Measurements from ENCODE around the gene STPG3. TPM values are rescaled to one million over a fixed set of nuclear protein-coding genes. Genes with fewer than 3 reads are reported as not detected.
A peak's percentile ranks its signal among the peaks of the same experiment; 100 is the strongest.

STPG3 gene
- total and polyA plus RNA-seq, 9 of the 15 experiments (the other 6 are each of a cell fraction or from before 2014, with no cell fraction given), result not detected

DNA sequence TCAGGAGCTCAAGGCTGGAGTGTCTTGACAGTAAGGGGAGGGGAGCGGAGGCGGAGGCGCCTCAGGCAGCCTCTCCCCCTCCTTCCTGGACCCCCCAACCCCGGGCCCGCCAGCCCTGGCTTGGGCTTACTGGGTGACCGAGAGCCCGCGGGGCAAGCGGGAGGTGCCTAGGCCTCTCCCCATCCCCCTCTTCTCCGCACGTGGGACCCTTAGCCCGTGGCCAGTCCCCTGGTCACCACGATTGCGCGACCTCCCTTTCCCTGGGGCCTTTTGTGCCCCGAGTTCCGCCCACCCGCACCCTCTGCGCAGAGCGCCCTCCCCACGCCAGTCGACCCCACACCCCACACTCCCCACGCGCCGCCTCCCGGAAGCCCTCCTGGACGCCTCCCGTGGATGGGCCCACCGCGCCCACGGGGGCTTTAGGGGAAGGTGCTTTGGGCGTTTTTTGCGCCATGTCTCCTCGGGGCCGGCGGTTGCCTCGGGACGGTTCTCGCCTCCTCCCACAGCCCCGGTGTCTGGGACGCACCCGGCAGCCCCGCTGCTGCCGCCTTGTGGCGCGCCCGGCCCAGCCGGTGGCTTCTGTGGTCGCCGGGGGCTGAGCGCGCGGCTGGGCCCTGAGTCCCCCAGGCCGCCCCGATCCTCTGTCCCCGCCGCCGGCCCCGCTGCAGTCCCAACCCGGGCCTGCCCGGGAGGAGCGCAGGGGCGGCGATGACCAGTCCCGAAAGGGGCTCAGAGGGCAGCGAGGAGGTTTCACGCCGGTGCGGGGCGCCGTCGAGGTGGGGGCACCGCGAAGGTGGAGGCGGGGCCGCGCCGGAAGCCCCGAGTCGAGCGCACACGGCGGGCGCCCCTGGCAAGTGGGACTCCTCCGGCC is 29.6 kb downstream of the STPG3 start:
- no TSS peak for BruUV-seq (replicated peaks)
- CTCF ChIA-PET (ENCODE audit: low intra/inter-chr PET ratio), result no interaction called here
- H3K4me1 ChIP-seq (replicated peaks in 1 of 2; ENCODE audit: control insufficient read depth in 2 of 2, insufficient read depth in 2 of 2, low read length in 2 of 2), result peaks cover 16 to 62% of the 10 kb centered on the region in 2 experiments

More for the DNA sequence above, 29.6 kb downstream of the STPG3 start:
- WGBS (ENCODE audit: insufficient coverage, low coverage, missing lambda C conversion rate), result over 99% methylated on average over 21 of the region's 85 CpGs
- H3K9ac ChIP-seq (ENCODE audit: insufficient read depth in 1 of 2, low read depth in 2 of 2, low read length in 2 of 2), result peak overlapping the region in 1 of 2 experiments; percentile 58; a peak in 1 of 4 replicates
- in situ Hi-C loops (cut with MboI) (no loop called here), intact Hi-C loops (cut with micrococcal nuclease) (no loop called here)
- ATAC-seq (no peak), FAIRE-seq (no peak), DNase-seq (ENCODE audit: extremely low read depth in 1 of 4, low spot score in 3 of 4) (no peak)
- no peak overlapping the region for H3K4me3 ChIP-seq
- H4K20me1 ChIP-seq (replicated peaks; ENCODE audit: control insufficient read depth, insufficient read depth, low read length), result no peaks in the 10 kb centered on the region
- no peak overlapping the region for H3K27ac ChIP-seq (ENCODE audit: extremely low read depth, low read depth, low read length)
- no peak for TF ChIP-seq SREBF1 (IDR thresholded peaks at IDR 0.05; ENCODE audit: borderline replicate concordance, low read depth, low read length)
- TF ChIP-seq FIP1L1 (IDR thresholded peaks at IDR 0.05; ENCODE audit: low read depth, low read length, poor library complexity, severe bottlenecking), result peak; percentile 25
- peak; percentile 21 for TF ChIP-seq PCBP1 (IDR thresholded peaks at IDR 0.05; ENCODE audit: low read depth, low read length, poor library complexity, severe bottlenecking)
- TF ChIP-seq VEZF1 (CRISPR knock-in tag; IDR thresholded peaks at IDR 0.05), result no peak
- no peak for TF ChIP-seq ZNF282 (CRISPR knock-in tag; IDR thresholded peaks at IDR 0.05)
- TF ChIP-seq HDAC2 (IDR thresholded peaks at IDR 0.05), result no peak
- no peak for TF ChIP-seq POLR2B (IDR thresholded peaks at IDR 0.05; ENCODE audit: low read depth, partially characterized antibody)
- TF ChIP-seq RBM22 (IDR thresholded peaks at IDR 0.05; ENCODE audit: low read depth, low read length, poor library complexity, severe bottlenecking), result peak; percentile 47
- TF ChIP-seq ZNF174 (CRISPR knock-in tag; IDR thresholded peaks at IDR 0.05), result no peak
- TF ChIP-seq CCNT2 (IDR thresholded peaks at IDR 0.05; ENCODE audit: borderline replicate concordance, extremely low read depth, insufficient read length, low read depth, low read length), result no peak
- TF ChIP-seq KDM4B (IDR thresholded peaks at IDR 0.05; ENCODE audit: borderline replicate concordance in 2 of 2, low read depth in 1 of 2), result no peak
- no peak for TF ChIP-seq STAT5B (CRISPR knock-in tag; IDR thresholded peaks at IDR 0.05)
- no peak for TF ChIP-seq ZNF766 (CRISPR knock-in tag; conservative IDR thresholded peaks at IDR 0.05)
- H3K9me1 ChIP-seq (ENCODE audit: control insufficient read depth, insufficient read depth, low read length), result no peaks in the 10 kb centered on the region
- H3K36me3 ChIP-seq (ENCODE audit: control insufficient read depth, insufficient read depth, low read length), result peaks cover 44% of the 10 kb centered on the region; the same call in 1 of the 3 replicates
- H2AFZ ChIP-seq (ENCODE audit: low read depth, low read length), result no peak overlapping the region
- H3K4me2 ChIP-seq (ENCODE audit: insufficient read depth, low read length), result no peak overlapping the region
- no peaks in the 10 kb centered on the region for H3K9me3 ChIP-seq (replicated peaks; ENCODE audit: control insufficient read depth, insufficient read depth, low read depth, low read length)
- POLR2A ChIA-PET, result no interaction called here
- H3K79me2 ChIP-seq (ENCODE audit: control insufficient read depth, insufficient read depth, low read length), result peaks cover 37% of the 10 kb centered on the region
- no peaks in the 10 kb centered on the region for H3K27me3 ChIP-seq (ENCODE audit: control insufficient read depth in 2 of 2, insufficient read depth in 2 of 2, low read length in 2 of 2)
